Vagina (tissue), 2 donors: Measurements from ENCODE around the gene DPF1.

Source experiments
- POLR2A ChIP-seq, 2 donors: fragments of 450-650 bp; IDR thresholded peaks; one replicate each; pipeline ENCODE4 v1.6.1; 2017; ENCODE audit warnings: antibody characterized with exemption in 2 of 2, mild to moderate bottlenecking in 2 of 2, moderate library complexity in 2 of 2
- POLR2AphosphoS5 ChIP-seq, 2 donors: sonication (generic); formaldehyde crosslinking; IDR thresholded peaks; one replicate each; pipeline ENCODE4 v1.9.0; 2017; ENCODE audit warnings: antibody characterized with exemption in 2 of 2, mild to moderate bottlenecking in 2 of 2, low read depth in 1 of 2; ENCODE audit not compliant: insufficient read depth in 1 of 2
- TF ChIP-seq, protein P1 (sequence below), 3 experiments: fragments of 450-650 bp in 2 of 3; fragments of 200-600 bp in 1 of 3; sonication (generic) in 1 of 3; IDR thresholded peaks; one replicate each; pipeline ENCODE4 v1.5.1; 2017 to 2019; ENCODE audit warnings: antibody characterized with exemption in 3 of 3, mild to moderate bottlenecking in 2 of 3, moderate library complexity in 2 of 3

GRCh38 chr19:38233740-38234251 lies 9.8 kb upstream of the DPF1 start:
- TF ChIP-seq POLR2A (IDR thresholded peaks at IDR 0.05) = no peak
- TF ChIP-seq, protein P1, sequence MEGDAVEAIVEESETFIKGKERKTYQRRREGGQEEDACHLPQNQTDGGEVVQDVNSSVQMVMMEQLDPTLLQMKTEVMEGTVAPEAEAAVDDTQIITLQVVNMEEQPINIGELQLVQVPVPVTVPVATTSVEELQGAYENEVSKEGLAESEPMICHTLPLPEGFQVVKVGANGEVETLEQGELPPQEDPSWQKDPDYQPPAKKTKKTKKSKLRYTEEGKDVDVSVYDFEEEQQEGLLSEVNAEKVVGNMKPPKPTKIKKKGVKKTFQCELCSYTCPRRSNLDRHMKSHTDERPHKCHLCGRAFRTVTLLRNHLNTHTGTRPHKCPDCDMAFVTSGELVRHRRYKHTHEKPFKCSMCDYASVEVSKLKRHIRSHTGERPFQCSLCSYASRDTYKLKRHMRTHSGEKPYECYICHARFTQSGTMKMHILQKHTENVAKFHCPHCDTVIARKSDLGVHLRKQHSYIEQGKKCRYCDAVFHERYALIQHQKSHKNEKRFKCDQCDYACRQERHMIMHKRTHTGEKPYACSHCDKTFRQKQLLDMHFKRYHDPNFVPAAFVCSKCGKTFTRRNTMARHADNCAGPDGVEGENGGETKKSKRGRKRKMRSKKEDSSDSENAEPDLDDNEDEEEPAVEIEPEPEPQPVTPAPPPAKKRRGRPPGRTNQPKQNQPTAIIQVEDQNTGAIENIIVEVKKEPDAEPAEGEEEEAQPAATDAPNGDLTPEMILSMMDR (IDR thresholded peaks at IDR 0.05) = peak; percentile 38 to 66 (median 41)
- TF ChIP-seq POLR2AphosphoS5 (IDR thresholded peaks at IDR 0.05; ENCODE audit: insufficient read depth in 1 of 2, low read depth in 1 of 2) = no peak
